Activated CD4-positive, alpha-beta T cell treated with anti-CD3 and anti-CD28 coated beads, Interleukin-2, amount 50 U/mL, for 24 hours (primary cell): ENCODE measurements around the gene NPM3.

Source experiments
- DNase-seq, 2 donors: peaks; one replicate each; pipeline ENCODE4 v3.0.0-alpha.2; 2020; ENCODE audit warnings: low read depth in 1 of 2, low spot score in 1 of 2

The NPM3 gene

GRCh38 chr10:101775273-101776160 is 7.7 kb downstream of the NPM3 start, which contains the start of gene FGF8:
Gene FGF8, minus strand, starts transcription at chr10:101776114. Its CDS starts 214 bp downstream, at chr10:101775900.
- no peak for DNase-seq

DNA sequence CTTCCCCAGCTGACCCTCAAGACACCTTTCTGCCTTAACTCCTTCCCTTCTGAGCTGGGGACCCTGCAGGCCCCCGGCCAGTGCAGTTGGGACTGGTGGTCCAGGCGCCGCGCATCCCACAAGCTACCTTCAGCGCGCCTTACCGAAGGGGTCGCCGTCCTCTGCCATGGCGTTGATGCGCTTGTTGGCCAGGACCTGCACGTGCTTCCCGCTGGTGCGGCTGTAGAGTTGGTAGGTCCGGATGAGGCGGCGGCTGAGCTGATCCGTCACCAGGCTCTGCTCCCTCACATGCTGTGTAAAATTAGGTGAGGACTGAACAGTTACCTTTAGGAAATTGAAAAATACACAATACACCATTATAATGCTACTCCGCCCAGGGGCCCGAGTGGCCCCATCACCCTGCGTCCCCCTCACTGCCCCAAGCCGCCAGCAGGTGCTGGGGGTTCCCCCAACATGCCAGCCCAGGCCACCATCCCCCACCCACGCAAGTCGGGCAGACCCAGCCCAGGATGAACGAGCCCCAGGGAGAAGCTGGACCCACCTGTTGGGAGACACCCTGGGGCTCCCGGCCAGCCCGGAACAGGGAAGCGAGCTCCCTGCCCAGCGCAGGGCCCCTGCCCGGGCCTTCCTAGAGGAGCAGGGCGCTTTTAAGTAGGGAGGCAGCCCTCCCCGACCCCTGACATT is 8.5 kb downstream of the NPM3 start:
- no peak for DNase-seq

- DNase-seq, result no peak
Observed at GRCh38 chr10:101773923-101774588, 9.2 kb downstream of the NPM3 start.

DNA sequence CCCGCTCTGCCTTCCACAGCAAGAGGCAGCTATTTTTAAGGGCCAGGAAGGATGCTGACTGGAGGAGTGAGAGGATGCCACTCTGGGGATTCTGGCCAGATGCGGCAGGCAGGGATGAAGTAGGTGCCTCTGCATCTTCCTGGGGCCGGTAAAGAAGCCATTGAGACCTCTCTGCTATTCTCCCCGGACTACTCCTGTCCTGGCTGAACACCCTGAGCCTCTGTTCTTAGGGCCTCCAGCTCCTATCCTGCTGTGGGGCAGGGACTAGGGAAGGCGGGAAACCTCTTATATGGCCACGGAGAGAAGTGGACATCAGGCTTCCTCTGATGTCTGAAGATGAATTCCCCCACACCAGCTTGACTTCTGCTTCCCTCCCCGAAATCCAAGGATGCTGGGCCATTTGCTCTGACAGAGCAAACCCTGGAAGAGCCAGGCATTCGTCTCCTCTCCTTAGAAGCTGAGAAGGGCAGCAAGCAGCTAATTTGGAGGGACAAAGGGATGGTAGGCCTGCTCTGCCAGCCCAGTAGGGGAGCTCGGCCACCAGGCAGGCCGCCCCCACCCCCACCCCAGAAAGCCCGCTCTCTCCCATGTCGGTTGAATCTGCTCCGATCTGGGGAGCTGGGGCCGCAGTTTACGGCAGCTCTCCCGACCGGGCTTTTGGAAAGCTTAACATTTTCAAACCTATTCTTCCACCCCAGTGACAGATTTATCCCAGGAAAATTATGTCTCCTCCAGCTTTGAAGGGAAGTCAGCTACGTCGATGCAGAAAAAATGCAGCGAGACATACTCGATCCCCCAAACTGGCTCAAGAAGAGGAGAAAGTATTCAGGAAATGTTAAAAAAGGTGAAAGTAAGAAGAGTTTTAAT is 10.1 kb downstream of the NPM3 start:
- no peak for DNase-seq

- DNase-seq, result no peak
Observed at GRCh38 chr10:101772017-101772894, 11.0 kb downstream of the NPM3 start.

DNA sequence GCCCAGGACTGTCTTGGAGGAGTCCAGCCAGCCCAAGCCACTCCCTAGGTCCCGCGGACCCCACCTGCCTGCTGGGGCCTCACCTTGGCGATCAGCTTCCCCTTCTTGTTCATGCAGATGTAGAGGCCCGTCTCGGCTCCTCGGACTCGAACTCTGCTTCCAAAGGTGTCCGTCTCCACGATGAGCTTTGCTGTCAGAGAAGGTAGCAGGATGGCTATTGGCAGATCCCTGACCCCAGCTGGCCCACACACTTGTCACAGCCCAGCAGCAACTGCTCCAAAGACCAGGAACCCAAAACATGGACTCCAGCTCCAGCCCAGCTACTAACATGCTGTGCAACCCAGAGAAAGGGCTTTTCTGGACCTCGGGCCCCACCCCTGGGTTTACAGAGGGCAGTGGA is 11.9 kb downstream of the NPM3 start:
- DNase-seq, result no peak

- no peak for DNase-seq
Observed at GRCh38 chr10:101770331-101771215, 12.7 kb downstream of the NPM3 start.

GRCh38 chr10:101769541-101770180 is 13.6 kb downstream of the NPM3 start:
- no peak for DNase-seq

GRCh38 chr10:101768791-101769170 is 14.5 kb downstream of the NPM3 start:
- no peak for DNase-seq

DNA sequence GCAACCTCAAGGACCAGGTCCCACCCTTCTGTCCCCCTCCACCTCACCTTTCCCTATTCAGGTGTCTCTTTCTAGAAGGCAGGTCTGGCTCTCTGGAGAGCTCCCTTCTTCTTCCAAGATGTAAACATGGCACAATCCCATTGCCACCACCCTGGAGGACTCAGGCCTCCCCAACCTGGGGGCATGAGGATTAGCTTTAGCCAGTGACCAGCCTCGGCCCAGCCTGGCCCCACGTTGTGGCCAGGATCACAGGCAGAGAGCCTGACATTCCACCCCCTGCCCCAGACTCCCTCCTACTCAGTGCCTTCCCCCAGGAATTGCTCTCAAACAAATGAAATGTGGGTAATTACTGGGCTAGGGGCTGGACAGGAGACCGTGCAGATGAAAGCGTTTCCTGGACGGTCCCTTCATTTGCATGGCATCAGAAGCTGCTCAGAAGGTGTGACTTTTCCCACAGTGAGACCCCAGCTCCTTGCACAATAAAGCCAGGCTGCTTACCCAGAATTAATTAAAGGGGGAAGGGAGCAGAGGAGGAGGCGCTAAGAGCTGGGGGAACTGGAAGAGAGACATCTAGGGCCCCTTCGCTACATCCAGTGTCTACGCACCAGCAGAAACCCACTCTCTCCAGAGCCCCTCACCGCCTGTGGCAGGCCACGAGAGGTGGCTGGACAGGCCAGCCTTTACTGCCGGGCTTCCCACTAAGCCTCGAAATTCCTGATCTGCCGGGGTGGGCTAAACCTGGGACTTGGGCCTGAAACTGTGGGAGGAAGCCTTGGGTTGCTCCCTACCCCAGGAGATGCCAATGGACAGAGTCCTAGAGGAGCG is 15.1 kb downstream of the NPM3 start:
- no peak for DNase-seq

- DNase-seq, result no peak
Observed at GRCh38 chr10:101767600-101767945, 15.7 kb downstream of the NPM3 start.

- no peak for DNase-seq
Observed at GRCh38 chr10:101766753-101767599, 16.3 kb downstream of the NPM3 start.

DNA sequence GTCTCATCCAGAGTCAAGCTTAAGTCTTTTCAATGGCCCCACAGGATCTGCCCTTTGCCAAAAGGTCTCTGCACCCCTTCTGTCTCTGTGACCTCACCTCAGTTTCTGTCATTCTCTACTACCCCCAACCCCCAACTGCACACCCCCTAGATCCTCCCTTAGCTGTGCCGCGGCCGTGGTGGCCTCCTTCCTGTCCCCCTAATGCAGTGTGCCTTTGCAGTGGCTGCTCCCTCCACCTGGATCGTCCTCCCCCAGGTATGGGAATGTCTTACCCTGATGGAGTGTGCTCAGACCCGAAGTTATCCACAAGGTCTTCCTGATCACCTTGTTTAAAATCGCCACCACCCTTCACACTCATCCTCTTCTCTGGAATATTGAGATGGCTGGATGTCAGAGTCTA is 16.9 kb downstream of the NPM3 start:
- DNase-seq, result no peak

- no peak for DNase-seq
Observed at GRCh38 chr10:101763141-101763846, 20.0 kb downstream of the NPM3 start.

GRCh38 chr10:101762736-101763135 is 20.5 kb downstream of the NPM3 start:
- no peak for DNase-seq

DNA sequence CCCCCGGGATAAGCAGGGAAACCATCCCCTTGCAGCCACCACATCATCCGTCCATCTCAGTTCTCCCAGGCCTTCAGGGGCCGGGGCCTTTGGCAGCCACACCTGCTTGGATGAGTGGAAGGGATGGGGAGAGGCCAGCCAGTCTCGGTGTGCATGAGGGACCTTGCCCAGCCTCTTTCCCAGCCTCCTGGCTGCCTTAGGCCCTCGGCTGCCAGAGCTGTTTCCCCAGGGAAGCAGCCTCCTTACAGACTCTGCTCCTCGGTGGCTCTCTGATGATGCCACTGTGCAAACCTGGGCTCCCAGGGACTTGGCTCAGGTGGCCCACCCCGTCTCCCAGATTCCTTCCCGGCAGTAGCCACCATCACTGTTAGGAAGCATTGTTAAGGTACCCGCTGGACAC is 22.0 kb downstream of the NPM3 start:
- DNase-seq, result no peak
